Measurements from ENCODE around the gene SMARCC2.

Gene SMARCC2

DNA sequence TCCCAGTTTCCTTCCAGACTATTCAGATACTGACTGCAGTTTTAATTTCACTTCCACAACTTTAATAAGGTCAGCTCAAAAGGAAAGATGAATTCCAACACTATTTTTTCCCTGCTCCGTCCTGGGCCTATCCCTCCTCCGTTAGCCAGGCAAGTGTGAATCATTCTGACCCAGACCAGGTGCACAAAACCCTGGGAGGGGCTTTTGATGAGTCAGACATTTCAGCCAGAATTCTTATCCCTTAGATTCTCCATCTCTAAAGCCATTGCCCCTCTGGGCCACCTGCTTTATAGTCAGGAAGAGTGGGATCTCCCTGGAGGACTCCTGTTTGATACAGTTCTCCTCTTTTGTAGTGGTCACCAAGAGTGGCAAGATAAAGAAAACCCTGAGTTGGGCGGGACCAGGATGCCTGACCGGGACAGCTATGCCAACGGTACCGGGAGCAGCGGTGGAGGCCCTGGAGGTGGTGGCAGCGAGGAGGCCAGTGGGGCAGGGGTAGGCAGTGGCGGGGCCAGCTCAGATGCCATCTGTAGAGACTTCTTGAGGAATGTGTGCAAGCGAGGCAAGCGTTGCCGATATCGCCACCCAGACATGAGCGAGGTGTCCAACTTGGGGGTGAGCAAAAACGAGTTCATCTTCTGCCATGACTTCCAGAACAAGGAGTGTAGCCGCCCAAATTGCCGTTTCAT, 69.0 kb downstream of the SMARCC2 start:
- DNase-seq, result no peak

- peak; percentile 89 to 93 (median 90) for DNase-seq
Observed at GRCh38 chr12:56119361-56119796, 69.9 kb downstream of the SMARCC2 start.

- DNase-seq, result peak; percentile 55 to 65 (median 55)
Observed at GRCh38 chr12:56118688-56119357, 70.5 kb downstream of the SMARCC2 start.

- DNase-seq, result peak; percentile 97 to 99 (median 99)
Observed at GRCh38 chr12:56117778-56118687, 71.2 kb downstream of the SMARCC2 start, which contains the start of gene ZC3H10. Gene ZC3H10, plus strand, starts transcription at chr12:56118266. Its CDS starts 2,297 bp downstream, at chr12:56120563.

DNA sequence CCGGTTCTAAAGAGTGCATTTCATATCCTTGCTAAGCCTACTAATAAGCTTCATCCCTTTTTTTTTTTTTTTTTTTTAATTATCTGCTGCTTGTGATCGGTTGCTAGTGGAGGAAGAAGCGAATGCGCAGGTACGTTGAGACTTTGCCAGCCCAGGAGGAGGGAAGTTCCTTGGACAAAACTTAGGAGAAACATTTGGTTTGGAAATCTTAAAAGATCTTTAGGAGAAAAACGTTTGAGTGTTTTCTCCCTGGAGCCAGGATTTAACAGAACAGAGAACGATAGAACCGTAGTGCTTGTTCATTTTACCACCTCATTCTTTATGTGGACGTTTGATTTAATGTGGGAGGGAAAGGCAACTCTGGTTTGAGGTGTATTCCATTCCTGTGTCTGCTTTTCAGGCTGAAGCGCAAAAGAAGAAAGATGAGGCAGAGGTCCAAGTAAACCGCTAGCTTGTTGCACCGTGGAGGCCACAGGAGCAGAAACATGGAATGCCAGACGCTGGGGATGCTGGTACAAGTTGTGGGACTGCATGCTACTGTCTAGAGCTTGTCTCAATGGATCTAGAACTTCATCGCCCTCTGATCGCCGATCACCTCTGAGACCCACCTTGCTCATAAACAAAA, 72.1 kb downstream of the SMARCC2 start:
- peak in 2 of 3 donors; percentile 6 to 25 for DNase-seq

DNA sequence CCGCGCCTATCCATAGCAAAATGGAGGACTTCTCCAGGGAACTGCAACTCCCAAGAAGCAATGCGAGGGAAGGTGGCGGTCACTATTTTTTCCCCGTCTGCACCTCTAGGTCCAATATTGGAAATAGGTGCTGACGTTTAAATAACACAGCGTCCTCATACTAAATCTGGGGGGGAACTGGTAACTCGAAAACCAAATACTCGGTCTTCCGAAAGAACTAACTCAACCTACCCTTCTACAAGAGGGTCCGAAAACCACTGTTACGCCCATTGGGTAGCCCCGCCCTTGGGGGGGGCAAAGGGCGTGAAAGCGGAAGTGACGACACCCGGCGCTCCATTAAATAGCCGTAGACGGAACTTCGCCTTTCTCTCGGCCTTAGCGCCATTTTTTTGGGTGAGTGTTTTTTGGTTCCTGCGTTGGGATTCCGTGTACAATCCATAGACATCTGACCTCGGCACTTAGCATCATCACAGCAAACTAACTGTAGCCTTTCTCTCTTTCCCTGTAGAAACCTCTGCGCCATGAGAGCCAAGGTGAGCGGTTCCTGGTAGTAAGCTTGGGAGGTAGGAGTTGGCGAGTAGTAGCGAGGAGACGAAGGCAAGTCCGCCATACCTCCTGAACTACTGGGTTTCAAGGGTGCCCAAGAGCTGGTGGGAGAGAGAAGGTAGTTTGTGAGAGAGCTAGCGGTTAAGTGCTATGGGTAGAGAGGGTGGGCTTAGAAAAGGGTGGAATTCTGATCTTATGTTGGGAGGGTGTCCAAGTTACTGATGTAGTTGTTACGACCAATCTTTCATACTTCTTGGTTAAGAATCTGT, 72.8 kb downstream of the SMARCC2 start, which contains the start of gene RPL41:
TSS of gene RPL41 (plus strand) at position 367 of the 815 bp plus-strand sequence.
- peak; percentile 96 to 98 (median 98) for DNase-seq

GRCh38 chr12:56115329-56115728, 74.0 kb downstream of the SMARCC2 start:
- DNase-seq, result no peak

- no peak for DNase-seq
Observed at GRCh38 chr12:56114084-56114483, 75.2 kb downstream of the SMARCC2 start.
